ENCODE data around the gene TCN2.
"Not testable (repeated sequence)": the region's sequence is repeated elsewhere in the genome, so short reads cannot be mapped to it uniquely, and the experiment has no call there.

The TCN2 gene

GRCh38 chr22:30612789-30613188 lies 5.8 kb downstream of the TCN2 start:
- DNase-seq: no peak

- DNase-seq: no peak
Observed at GRCh38 chr22:30614268-30614667, 7.3 kb downstream of the TCN2 start.

GRCh38 chr22:30614879-30615278 lies 7.9 kb downstream of the TCN2 start:
- DNase-seq: no peak

GRCh38 chr22:30615543-30615954 lies 8.6 kb downstream of the TCN2 start:
- no peak for DNase-seq

GRCh38 chr22:30617819-30618218 lies 10.8 kb downstream of the TCN2 start:
- no peak for DNase-seq

- not testable (repeated sequence) for DNase-seq
Observed at GRCh38 chr22:30619909-30620308, 12.9 kb downstream of the TCN2 start.

- DNase-seq: no peak
Observed at GRCh38 chr22:30626413-30626812, 19.4 kb downstream of the TCN2 start.

- no peak for DNase-seq
Observed at GRCh38 chr22:30627471-30627870, 20.5 kb downstream of the TCN2 start.

GRCh38 chr22:30628491-30628890 lies 21.5 kb downstream of the TCN2 start:
- DNase-seq: no peak

GRCh38 chr22:30631469-30631868 lies 24.5 kb downstream of the TCN2 start:
- not testable (repeated sequence) for DNase-seq

GRCh38 chr22:30634471-30635233 lies 27.7 kb downstream of the TCN2 start:
- peak; percentile 70 to 91 (median 84) for DNase-seq

GRCh38 chr22:30635273-30636225 lies 28.6 kb downstream of the TCN2 start, which contains the start of gene SLC35E4:
TSS of gene SLC35E4 (plus strand) at chr22:30635781. CDS start at chr22:30636451, 670 bp downstream.
- DNase-seq: peak; percentile 79 to 95 (median 94)

- DNase-seq: peak in 3 of 6 experiments; percentile 11 to 45 (median 34)
Observed at GRCh38 chr22:30636226-30637077, 29.5 kb downstream of the TCN2 start.

GRCh38 chr22:30637701-30638114 lies 30.7 kb downstream of the TCN2 start:
- no peak for DNase-seq

- no peak for DNase-seq
Observed at GRCh38 chr22:30640361-30640760, 33.4 kb downstream of the TCN2 start.

GRCh38 chr22:30640839-30641430 lies 34.0 kb downstream of the TCN2 start:
- no peak for DNase-seq

- DNase-seq: no peak
Observed at GRCh38 chr22:30643055-30643875, 36.3 kb downstream of the TCN2 start.

GRCh38 chr22:30646518-30647160 lies 39.7 kb downstream of the TCN2 start:
- no peak for DNase-seq

- DNase-seq: no peak
Observed at GRCh38 chr22:30647536-30647935, 40.6 kb downstream of the TCN2 start.

- DNase-seq: no peak
Observed at GRCh38 chr22:30648825-30649224, 41.9 kb downstream of the TCN2 start.
